COLO668 (cell line): ENCODE measurements around the gene GALNT15.

Source experiments
- DNase-seq: peaks from one replicate; lab custom pipeline; 2025; ENCODE audit not compliant: unreplicated experiment; lab: John Stamatoyannopoulos, UW

GALNT15 gene, protein sequence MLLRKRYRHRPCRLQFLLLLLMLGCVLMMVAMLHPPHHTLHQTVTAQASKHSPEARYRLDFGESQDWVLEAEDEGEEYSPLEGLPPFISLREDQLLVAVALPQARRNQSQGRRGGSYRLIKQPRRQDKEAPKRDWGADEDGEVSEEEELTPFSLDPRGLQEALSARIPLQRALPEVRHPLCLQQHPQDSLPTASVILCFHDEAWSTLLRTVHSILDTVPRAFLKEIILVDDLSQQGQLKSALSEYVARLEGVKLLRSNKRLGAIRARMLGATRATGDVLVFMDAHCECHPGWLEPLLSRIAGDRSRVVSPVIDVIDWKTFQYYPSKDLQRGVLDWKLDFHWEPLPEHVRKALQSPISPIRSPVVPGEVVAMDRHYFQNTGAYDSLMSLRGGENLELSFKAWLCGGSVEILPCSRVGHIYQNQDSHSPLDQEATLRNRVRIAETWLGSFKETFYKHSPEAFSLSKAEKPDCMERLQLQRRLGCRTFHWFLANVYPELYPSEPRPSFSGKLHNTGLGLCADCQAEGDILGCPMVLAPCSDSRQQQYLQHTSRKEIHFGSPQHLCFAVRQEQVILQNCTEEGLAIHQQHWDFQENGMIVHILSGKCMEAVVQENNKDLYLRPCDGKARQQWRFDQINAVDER

DNA sequence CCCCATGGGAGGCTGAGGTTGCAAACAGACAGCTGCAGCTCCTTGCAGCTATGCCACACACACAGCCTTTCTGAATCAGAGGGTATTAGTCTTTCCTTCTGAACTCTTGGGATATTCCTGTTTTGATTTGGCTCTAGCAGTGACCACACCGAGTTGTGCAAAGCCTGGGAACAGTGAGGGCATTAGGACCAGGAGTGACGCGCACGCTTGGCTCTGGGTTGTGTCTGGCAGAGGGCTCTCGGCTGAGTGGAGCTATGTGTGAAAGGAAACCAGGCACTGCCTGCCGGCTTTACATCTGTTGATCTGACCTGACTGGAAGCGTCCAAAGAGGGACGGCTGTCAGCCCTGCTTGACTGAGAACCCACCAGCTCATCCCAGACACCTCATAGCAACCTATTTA lies at the start of gene GALNT15:
TSS of gene GALNT15 (plus strand) at position 292 of the 400 bp plus-strand sequence. CDS start 472 bp downstream, outside the sequence.
- DNase-seq, result no peak

DNA sequence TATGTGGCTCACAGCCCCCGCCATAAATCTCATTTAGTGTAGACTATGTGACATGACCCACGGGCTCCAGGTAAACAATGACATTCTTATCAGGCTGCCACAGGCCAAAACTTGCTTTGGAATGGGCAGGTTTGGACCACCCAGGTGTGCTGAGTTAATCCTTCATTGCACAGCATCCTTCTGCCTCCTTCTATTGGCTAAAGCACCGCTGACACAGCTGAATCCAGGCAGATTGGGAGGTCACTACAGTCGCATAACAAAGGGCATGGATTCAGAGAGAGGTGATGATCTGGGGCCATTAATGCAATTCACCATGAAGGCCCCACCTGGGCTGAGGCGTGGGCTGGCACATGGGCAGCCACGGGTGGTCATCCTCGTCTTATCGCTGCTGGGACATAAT lies 47.8 kb upstream of the GALNT15 start:
- DNase-seq, result no peak

- no peak for DNase-seq
Measured at GRCh38 chr3:16127249-16127648, 47.2 kb upstream of the GALNT15 start.

DNA sequence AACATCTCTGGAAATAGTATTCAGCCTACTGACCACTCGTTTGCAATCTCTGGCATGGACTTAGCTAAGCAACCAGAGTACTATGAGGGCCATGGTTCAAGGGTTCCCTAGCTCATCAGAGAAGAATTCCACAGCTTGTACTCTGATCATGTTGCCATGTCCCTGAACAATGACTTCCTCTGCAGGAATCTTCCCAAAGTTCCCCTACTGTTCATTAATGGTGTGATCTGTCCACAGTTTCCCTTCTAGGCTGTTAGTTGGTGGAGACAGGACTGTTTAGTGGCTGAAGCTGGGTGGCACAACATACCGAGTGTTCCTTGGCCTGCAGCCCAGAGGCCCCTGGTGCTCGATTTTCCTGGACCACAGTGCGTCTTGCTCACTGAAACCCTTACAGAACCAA lies 44.4 kb upstream of the GALNT15 start:
- no peak for DNase-seq

DNA sequence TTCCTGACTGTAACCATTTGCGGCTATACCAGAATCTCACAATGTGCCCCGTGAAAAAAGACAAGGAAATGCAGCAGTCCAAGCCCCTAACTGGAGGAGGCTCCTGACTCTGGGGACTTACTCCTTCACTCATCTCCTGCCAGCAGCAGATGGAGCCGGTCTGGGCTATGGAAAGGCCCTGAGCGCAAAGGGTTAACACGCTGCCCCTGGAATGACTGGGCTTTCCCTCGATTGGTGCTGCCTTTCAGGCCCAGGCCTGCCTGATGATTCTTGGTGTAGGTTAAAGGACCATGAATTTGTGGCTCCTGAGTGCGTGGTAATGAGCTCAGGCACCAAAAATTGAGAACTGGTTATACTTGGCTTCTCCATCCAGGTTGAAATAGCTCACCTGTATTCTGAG lies 42.3 kb upstream of the GALNT15 start:
- DNase-seq, result no peak

DNA sequence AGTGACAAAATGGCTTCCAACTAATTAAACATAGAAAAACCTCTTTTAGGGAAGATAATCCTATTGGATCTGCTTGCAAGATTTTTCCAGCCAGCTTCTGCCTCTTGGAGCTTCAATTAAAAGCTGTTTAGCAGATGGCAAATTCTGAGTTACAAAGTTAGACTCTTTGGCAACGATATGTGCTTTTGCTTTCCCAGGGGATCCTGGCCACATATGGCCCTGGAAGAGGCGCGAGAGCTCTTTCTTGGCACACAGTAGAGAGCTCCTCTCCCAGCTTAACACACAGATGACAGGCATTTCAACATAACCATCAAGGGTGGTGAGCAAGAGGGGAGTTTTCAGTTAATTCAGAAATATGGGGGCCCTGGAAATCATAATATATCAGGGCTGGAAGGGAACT lies 41.6 kb upstream of the GALNT15 start:
- no peak for DNase-seq

DNA sequence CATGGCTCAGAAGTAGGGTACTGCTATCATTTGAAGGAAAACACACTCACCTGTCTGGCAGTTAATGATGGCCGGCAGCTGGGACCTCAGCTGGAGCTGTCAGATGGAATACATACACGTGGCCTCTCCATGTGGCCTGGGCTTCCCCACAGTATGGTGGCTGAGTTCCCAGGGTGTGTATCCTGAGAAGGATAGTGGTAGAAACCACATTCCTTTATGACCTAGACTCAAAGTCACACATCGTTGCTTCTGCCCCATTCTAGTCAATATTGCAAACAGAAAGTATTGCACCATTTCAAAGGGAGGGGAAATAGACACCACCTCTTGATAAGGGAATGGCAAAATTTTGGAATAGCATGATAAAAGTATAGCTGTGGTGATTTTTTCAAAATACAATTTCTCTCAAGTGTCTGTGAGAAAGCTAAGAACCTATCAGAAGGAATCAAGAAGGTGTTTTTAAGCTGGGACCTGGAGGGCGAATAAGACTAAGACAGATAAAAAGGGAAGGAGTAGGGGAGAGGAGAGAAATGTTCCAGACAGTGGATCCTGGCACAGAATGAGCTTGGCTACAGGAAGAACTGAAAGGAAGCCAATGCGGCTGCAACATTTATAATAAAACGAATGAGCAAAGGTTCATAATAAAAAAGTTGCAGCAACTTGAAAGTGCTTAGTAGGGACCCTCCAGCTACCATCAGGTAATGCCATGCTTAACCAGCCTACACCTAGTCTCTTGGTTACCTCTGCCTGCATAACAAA lies 40.1 kb upstream of the GALNT15 start:
- no peak for DNase-seq

DNA sequence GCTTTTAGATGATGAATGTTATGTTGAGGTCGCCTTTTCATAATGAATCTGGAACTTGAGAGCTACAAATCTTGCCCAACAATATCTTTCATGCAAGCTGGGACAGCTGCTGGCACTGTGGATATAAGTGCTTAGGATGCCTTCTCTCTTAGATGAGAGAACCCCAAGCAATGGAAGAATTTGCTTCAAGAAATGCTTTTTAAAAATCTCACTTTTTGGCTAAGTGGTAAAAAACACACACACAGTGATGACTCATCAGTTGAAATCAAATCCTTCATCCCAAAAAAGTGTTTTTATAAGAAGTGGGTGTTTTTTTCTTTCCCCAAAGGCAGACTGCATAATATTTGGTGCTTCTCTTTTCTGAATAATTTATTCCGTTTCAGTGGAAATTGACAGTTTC lies 38.4 kb upstream of the GALNT15 start:
- DNase-seq, result no peak

DNA sequence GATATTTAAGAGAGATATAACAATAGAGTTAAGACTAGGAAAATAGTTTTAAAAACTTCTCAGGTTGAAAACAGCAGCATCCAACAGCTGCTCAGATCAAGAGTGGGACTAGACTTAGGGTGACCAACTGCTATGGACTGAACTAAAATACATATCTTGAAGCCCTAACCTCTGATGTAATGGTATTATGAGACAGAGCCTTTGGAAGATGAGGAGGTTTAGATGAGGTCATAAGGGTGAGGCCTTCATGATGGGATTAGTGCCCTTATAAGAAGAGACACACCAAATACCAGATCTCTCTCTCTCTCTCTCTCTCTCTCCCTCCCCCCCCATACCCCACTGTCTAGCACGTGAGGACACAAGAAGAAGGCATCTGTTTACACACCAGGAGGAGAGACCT lies 37.4 kb upstream of the GALNT15 start:
- DNase-seq, result no peak

DNA sequence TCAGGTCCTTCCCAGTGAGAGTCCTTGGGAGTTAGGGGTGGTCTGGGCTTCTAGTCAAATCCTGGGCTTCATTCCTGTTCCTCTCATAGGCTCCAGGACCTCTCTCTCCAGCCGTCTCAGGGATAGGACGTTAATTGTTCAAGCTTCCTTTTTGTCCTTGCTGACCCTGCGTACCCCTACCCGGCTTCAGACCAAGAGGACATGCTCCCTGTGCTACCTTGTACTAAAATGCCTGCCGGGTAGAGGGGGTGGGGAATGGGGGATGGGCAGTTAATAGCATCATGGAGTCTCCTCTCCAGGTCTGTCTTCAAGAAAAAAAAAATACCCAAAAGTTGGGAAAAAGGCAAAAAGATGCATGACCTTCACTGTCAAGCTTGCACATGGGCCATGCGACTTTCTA lies 36.5 kb upstream of the GALNT15 start:
- no peak for DNase-seq

DNA sequence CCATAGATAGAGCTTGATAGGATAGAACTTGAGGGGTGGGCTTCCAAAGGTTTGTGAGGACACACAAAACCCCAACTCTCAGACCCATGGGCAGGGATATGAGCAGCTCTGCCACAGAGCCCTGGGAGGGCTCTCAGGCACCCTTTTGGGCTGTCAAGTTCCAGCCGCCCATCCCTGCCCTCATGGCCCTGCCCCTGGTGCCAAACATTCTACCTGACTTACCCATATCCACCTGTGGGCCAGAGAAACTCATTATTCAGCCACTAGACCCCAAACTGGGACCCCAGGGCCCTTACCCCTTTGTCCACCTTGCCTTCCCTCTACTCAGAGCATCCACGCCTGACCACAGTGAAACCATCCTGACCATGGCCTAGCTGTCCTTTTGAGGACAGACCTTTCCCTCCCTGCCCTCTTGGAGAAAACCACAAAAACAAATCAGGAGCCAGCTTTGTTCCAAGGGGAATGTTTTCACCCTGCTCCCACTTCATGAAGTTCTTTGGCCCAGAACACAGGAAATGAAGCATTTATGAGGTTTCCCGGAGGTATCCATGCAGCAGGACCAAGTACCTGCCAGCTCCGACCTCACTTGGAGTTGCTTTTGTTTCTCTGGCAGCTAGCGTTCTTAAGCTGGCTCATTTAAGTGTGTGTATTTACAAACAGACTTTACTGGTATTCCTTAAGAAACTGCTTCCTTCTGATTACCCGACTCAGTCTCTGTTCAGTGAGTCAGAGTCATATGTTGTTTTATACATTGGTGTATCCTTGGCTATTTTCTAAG lies 34.2 kb upstream of the GALNT15 start:
- no peak for DNase-seq

- no peak for DNase-seq
Measured at GRCh38 chr3:16140894-16141285, 33.6 kb upstream of the GALNT15 start.

- DNase-seq, result no peak
Measured at GRCh38 chr3:16142350-16143025, 32.0 kb upstream of the GALNT15 start.

DNA sequence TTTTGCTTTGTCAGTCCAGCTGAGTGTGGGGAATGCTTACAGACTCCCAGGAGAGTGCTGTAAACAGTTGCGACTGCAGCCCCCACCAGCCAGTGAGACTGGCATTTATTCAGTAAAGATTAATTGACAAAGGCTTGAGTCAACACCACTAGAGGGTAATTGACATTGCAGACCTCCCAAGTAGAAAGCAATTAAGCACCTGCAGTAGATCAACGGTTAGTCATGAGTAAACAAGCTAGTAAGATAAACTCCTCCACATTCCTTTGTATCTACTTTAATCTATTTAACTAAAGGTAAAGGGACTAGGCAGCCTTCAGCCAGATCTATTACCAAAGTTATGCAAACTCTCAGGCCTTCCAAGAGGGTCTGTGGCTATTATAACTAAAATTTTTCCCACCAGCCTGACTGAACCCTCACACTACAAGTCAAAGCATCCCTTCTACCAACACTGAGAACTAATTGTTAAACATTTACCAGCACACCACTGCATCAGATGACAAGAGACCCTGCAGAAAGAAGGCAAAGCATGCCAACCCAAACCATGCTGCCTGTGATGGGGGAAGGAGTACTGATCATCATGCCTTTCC lies 30.5 kb upstream of the GALNT15 start:
- DNase-seq, result no peak

- DNase-seq, result no peak
Measured at GRCh38 chr3:16145176-16145575, 29.3 kb upstream of the GALNT15 start.

DNA sequence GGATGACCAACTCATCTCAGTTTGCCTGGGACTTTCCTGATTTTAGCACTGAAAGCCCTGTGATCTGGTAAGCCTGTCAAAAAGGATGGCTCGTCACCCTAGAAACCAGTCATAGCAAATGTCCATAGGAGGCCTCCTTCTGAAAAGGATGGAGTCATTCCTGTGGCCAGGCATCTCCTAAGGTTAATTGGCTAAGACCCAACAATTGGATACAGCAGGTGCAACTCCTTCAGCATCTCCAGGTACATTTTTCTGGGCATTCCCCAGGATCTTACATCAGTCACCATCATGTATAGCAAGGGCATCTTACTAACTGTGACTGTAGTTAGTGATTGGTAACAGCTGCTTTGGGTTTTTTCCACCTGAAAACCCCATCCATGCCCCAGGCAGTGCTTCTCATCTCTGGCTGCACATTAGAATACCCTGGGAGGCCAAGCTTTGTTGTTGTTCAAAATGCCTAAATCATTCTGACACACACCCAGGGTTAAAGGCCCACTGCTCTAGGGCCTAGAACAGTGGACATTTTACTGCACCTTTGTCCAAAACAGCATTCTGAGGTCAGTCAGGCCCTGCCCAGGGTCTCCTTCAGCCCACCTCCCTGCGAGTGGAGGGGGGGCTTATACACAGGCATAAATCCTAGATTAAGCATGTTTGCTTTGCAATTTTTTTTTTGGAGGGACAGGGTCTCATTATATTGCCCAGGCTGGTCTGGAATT lies 28.3 kb upstream of the GALNT15 start:
- no peak for DNase-seq

- no peak for DNase-seq
Measured at GRCh38 chr3:16147220-16147994, 27.1 kb upstream of the GALNT15 start.

DNA sequence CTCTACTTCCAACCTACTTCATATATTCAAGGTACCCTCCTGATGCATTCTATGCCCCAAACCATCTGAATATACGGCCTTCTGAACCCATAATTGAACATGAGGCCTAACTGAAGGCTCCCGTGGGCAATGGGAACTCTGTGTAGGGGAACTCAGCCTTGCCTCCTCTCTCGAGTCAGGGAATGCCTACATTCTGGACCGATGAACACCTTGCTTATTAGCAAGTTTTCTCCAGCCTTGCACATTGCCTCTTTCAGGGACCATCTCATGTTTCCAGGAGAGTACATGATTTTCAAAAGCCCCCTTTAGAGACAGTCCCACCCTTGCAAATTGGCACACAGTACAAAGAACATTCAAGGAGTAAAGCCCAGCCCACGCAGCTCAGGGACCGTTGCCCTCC lies 26.3 kb upstream of the GALNT15 start:
- DNase-seq, result no peak

- DNase-seq, result no peak
Measured at GRCh38 chr3:16148783-16149182, 25.7 kb upstream of the GALNT15 start.
